ENCODE data around the gene POMT1. TPM values are rescaled to one million over a fixed set of nuclear protein-coding genes. Genes with fewer than 3 reads are reported as not detected.

Gene POMT1
- total and polyA plus RNA-seq, 2 of the 8 experiments (the other 6 are each of a cell fraction or from before 2014, with no cell fraction given), result 22.3 to 33.2 TPM

- no peak for TF ChIP-seq POLR2A (IDR thresholded peaks at IDR 0.05; ENCODE audit: control extremely low read depth in 1 of 2, low read depth in 2 of 2, low read length in 2 of 2)
- TF ChIP-seq SP1 (IDR thresholded peaks at IDR 0.05; ENCODE audit: low read depth, low read length), result no peak
- H2AK5ac ChIP-seq (ENCODE audit: low read depth, low read length), result no peak overlapping the region
- CTCF ChIA-PET (ENCODE audit: partially characterized antibody), result interaction anchor here (1.1 kb wide), 1 partner anchor 29 kb away, joined by 3 read pairs; no protein-coding TSS in a partner anchor
- peaks cover 0 to 7% (median 3%) of the 10 kb centered on the region in 4 experiments; a peak in 6 of 7 replicates for H3K27me3 ChIP-seq (replicated peaks in 1 of 4; ENCODE audit: control insufficient read depth in 3 of 4, extremely low read depth in 1 of 4, insufficient read depth in 3 of 4, low read length in 3 of 4)
- H3K4me2 ChIP-seq (ENCODE audit: insufficient read depth in 1 of 2, low read depth in 2 of 2, low read length in 2 of 2), result no peak overlapping the region
- no peak overlapping the region for H2BK12ac ChIP-seq (ENCODE audit: low read depth, low read length)
- no peaks in the 10 kb centered on the region for H3K36me3 ChIP-seq (ENCODE audit: control insufficient read depth in 2 of 4, insufficient read depth in 4 of 4, low read length in 3 of 4)
- POLR2A ChIA-PET (ENCODE audit: partially characterized antibody), result interaction anchor here (0.7 to 1.7 kb wide), 3 partner anchors 15 to 60 kb away, joined by 3 to 4 read pairs (median 3); no protein-coding TSS in a partner anchor
- 88% methylated on average over 7 of the region's 7 CpGs; no CpG with 5 or more reads in 1 of the 2 experiments for WGBS, 2 experiments (ENCODE audit: extremely low coverage in 1 of 2, insufficient coverage in 1 of 2, insufficient read length in 1 of 2, insufficient replicate concordance in 2 of 2, low coverage in 1 of 2, low lambda C conversion rate in 2 of 2, missing lambda C conversion rate in 1 of 2)
- FAIRE-seq (no peak), DNase-seq (ENCODE audit: low read depth in 1 of 2, low spot score in 2 of 2) (no peak)
- no peak overlapping the region for H3K23ac ChIP-seq (ENCODE audit: insufficient read length)
- H2BK15ac ChIP-seq (ENCODE audit: low read length), result no peak overlapping the region
- no peak overlapping the region for H2AFZ ChIP-seq (ENCODE audit: low read length)
- no peaks in the 10 kb centered on the region for H4K20me1 ChIP-seq (replicated peaks in 1 of 2; ENCODE audit: control insufficient read depth in 1 of 2, insufficient read depth in 2 of 2, low read length in 2 of 2)
- no peaks in the 10 kb centered on the region for H3K4me1 ChIP-seq (replicated peaks in 1 of 4; ENCODE audit: control insufficient read depth in 3 of 4, insufficient read depth in 4 of 4, low read length in 3 of 4)
- no peaks in the 10 kb centered on the region for H3K79me1 ChIP-seq (ENCODE audit: low read depth, low read length)
- no peak overlapping the region for H3K14ac ChIP-seq (ENCODE audit: insufficient read length)
- H3K79me2 ChIP-seq (ENCODE audit: control insufficient read depth in 1 of 2, insufficient read depth in 2 of 2, low read length in 2 of 2), result no peaks in the 10 kb centered on the region
- no peak overlapping the region for H3K4ac ChIP-seq (replicated peaks; ENCODE audit: insufficient read length, low read depth, low read length)
- no peak overlapping the region for H4K8ac ChIP-seq (ENCODE audit: extremely low read depth, insufficient read depth, low read length)
- H2BK120ac ChIP-seq (replicated peaks; ENCODE audit: low read depth, low read length), result no peak overlapping the region
- no peak overlapping the region for H4K91ac ChIP-seq (replicated peaks; ENCODE audit: insufficient read length, low read length)
- H3K23me2 ChIP-seq (ENCODE audit: low read depth, low read length), result no peaks in the 10 kb centered on the region
- H3K9ac ChIP-seq (replicated peaks in 1 of 4; ENCODE audit: extremely low read depth in 1 of 4, low read depth in 3 of 4, low read length in 3 of 4), result no peak overlapping the region
- no peak overlapping the region for H3K4me3 ChIP-seq (ENCODE audit: extremely low read depth in 1 of 4, insufficient read depth in 2 of 4, low read depth in 3 of 4, low read length in 4 of 4)
- H3K18ac ChIP-seq (ENCODE audit: extremely low read depth, low read length), result no peak overlapping the region
- peaks cover 19 to 27% of the 10 kb centered on the region in 2 experiments for H3K9me3 ChIP-seq (ENCODE audit: insufficient read depth in 2 of 2, low read depth in 1 of 2, low read length in 1 of 2)
- H2BK20ac ChIP-seq (ENCODE audit: low read length), result no peak overlapping the region
- no peak overlapping the region for H3K27ac ChIP-seq (ENCODE audit: low read depth, low read length)
- H2BK5ac ChIP-seq (ENCODE audit: low read depth, low read length), result no peak overlapping the region
- no peak overlapping the region for H4K5ac ChIP-seq (ENCODE audit: insufficient read length, low read depth, low read length)
- H3K56ac ChIP-seq (replicated peaks; ENCODE audit: insufficient read length, low read depth, low read length), result no peak overlapping the region
These were observed 36.7 kb downstream of the POMT1 start for GRCh38 chr9:131539223-131539923.
